ENCODE data around the gene SLC9A8.

The SLC9A8 gene

DNA sequence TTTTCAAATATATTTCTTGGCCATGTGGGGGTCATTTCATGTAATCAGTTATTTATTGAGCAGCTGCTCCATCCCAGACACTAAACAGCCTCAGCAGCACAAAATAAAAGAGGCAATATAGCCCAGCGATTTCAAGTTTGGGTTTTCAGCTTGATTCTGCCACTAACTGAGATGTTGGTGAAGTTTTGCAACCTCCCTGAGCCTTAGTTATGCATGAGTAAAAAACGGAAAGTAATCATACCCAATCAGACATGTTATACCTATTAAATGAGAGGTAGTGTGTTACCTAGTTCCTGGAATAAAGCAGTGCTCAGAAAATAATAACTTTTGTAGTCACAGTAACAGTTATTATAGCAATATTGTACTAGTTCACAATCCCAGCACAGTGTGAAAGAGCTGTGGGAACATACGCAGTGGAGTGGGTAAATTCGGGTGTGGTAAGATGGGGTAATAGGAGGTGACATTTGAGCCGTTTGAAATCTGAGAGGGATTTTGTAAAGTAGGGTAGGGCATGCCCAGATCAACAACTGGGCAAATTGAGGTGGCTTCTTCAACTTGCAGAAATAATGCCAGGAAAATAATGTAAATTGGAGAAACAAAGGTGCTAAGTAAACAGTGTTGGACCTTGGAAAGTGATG lies 1.5 kb downstream of the SLC9A8 start:
- no peak for FAIRE-seq

DNA sequence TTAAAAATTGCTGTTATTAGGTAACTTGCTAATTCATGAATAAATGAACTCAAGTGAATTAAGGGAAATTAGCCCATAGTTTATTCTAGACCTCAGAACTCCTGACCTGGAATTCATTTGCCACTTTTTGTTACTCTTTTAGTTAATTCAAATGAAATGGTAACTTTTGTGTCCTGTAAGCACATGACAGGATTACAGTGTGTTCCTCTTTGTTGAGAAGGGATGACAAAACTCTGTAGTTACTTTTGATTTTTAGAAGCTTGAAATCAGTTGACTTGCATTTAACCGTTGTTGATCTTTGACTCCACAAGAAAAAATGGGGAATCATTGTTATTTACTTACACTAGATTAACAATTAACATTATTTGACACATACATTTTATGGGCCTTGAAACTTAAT lies 6.2 kb downstream of the SLC9A8 start:
- FAIRE-seq, result no peak

GRCh38 chr20:49819702-49820101 lies 7.1 kb downstream of the SLC9A8 start:
- FAIRE-seq, result no peak

DNA sequence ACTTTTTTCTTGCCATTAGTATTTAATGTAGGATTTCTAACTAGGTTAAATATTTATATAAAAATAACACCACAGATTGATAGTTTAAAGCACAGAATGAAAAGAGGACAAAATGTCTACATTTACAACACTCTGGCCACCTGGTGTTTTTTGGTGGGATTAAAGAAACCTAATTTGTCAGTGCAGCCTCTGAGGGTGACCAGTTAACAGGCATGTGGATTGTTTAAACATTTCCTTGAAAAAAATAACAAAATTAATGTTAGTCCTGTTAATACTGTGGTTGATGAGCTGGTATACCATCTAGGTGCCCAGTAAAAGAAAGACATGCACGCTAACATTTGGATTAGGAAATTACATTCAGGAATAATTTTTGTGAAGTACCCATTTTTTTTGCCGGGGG lies 8.8 kb downstream of the SLC9A8 start:
- no peak for FAIRE-seq

DNA sequence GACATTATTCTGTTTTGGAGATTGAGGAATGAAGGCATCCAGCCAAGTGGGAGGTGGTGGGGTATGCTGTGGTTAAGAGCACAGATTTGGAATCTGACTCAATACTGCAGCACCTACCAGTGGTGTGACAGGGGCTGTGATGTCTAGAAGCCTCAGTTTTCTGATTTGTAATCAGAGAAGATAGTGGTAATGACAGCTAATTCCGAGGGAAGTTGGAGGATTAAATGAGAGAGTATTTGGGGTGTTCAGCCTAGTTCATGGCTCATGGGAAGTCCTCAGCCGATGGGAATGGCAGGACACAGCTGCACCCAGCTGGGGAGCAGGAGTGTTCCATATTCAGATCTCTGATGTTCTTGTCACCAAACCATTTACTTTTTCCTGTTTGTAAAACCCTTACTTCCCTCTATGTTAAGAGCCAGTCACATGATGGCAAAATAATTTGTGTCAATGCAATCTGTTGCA lies 9.3 kb downstream of the SLC9A8 start:
- no peak for FAIRE-seq

GRCh38 chr20:49823152-49823847 lies 10.7 kb downstream of the SLC9A8 start:
- FAIRE-seq, result no peak

DNA sequence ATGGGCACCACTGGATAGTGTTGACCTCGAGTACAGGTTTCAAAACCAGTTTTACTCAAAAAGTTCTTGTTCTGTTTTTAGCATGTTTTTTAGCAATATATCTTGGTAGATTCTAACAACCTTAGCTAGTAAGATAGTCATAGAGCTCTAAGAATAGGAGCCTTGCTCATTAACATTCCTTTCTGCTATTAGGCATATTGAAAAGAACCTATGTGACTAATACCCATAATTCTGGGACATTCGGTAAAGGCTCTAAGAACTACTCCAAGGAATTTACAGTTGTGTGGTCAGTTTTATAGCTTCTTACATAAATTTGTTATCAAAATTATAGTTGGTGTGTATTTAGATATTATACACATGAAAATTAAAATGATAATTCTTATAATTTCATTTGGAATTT lies 11.6 kb downstream of the SLC9A8 start:
- FAIRE-seq, result no peak

DNA sequence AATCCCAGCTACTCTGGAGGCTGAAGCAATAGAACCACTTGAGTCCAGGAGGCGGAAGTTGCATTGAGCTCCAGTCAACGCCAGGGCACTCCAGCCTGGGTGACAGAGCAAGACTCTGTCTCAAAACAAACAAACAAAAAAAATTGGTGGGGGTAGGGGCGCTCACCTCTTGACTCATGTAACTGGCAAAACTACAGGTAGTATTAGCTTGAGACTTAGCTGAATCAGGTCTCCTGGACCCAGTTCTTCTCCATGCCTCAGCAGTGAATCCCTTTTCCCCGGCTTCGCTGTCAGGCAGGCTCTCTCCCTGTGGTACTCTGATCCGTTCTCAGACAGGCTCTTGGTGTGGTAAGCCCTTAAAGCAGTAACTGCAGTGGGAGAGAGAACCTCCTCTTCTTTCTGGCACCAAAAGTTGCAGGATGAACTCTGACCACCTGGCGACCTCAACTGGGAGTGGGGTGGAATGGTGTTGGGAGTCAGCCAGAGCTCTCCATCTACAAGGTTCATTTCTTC lies 12.9 kb downstream of the SLC9A8 start:
- FAIRE-seq, result no peak

GRCh38 chr20:49831022-49831769 lies 18.6 kb downstream of the SLC9A8 start:
- no peak for FAIRE-seq

GRCh38 chr20:49831770-49832631 lies 19.4 kb downstream of the SLC9A8 start:
- no peak for FAIRE-seq

GRCh38 chr20:49832632-49833327 lies 20.2 kb downstream of the SLC9A8 start:
- no peak for FAIRE-seq

DNA sequence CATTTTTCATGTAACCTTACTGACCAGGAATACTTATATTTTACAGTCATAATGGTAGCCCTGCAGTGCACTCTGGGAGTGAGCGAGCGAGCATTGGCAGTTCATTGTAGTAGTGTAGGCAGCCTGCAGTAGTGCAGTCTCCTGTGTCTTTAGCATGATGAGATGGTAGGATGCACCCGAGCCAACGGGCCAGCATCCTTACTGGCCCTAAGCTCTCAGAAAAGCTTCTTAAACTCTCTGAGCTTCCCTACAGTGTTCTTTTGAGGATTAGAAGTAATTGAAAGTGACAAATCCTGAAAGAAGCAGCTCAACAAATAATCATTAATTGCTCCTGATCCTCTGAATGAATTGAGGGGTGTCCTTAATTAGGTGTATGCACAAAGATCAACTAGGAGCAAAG lies 20.9 kb downstream of the SLC9A8 start:
- no peak for FAIRE-seq

DNA sequence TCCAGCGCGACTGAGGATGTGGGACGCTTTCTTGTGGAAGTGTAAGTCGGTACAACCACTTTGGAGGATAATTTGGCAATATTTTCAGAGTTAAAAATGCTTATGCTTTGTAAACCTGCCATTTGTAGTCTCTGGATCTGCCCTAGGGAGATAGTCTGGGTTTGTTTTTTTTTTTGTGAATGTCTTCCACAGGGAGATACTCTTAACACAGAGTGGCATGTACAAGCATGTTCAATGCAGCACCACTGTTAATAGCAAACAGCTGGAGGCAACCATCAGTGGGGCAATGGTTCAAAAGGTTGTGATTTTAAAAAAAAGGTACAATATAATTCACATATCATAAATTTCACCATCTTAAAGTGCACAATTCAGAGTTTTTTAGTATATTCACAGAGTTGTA lies 22.4 kb downstream of the SLC9A8 start:
- no peak for FAIRE-seq

DNA sequence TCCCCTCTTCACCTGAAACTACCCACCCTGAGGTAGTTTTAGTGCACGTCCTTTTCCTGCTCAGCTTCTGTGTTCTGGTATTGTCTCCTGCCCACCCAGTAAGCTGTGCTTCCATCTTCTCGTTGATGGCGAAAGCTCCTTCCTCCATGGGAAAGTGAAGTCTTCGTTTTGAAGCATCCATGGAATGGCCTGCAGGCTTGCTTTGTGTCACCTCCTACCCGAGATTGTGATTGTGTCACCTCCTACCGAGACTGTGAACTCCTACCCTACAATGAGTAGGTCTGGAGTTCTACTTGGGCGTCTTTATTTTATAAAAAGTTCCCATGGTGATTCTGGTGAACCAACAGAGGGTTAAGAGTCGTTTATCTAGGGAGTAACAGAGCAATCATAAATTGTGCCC lies 25.9 kb downstream of the SLC9A8 start:
- FAIRE-seq, result no peak

- no peak for FAIRE-seq
Observed at GRCh38 chr20:49843139-49843538, 30.5 kb downstream of the SLC9A8 start.

GRCh38 chr20:49843770-49844380 lies 31.2 kb downstream of the SLC9A8 start:
- no peak for FAIRE-seq

DNA sequence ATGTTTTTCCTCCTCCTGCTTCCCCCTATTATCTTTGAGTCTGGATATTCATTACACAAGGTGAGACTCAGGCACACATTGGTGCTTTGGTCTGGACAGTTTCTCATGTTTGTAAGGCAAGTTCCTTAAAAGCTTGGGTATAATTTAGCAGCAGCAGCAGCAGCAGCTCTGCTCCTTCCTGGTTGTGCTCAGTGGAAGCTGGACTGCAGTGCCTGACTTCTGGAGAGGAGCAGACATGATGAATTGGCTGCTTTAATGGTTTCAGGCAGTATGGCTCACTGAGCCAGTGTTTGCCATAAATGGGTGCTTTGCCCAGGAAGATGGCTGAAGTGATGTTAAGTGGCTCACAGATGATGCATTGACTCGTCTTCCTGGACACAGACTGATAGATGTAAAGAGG lies 32.4 kb downstream of the SLC9A8 start:
- no peak for FAIRE-seq

DNA sequence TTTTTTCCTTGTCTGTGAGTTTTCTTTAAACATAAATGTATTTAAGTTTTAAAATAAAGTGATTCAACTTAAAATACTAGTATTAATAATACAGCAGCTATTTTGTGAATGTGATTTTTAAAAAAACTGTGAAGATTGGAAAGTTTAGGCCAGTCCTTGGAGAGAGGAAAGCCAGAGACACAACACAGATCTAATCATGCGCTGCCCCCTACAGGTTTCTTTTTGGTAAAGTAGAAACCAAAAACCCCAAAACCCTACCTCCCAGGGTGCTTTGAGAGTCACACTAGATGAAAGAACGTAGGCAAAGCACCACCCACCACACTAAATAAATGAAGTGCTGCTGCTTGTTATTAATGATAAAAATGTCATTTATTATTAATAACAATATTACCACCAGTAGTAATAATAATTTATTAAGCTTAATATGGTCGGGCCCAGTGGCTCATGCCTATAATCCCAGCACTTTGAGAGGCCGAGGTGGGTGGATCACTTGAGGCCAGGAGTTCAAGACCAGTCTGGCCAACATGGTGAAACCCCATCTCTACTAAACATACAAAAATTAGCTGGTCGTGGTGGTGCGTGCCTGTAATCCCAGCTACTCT lies 33.7 kb downstream of the SLC9A8 start:
- peak; percentile 83 for FAIRE-seq

- FAIRE-seq, result no peak
Observed at GRCh38 chr20:49850463-49851230, 38.0 kb downstream of the SLC9A8 start.

GRCh38 chr20:49851231-49851705 lies 38.6 kb downstream of the SLC9A8 start:
- FAIRE-seq, result no peak
